GM19025 (cell line): ENCODE results near the gene KDM2A.
"Not testable (repeated sequence)": the region's sequence is repeated elsewhere in the genome, so short reads cannot be mapped to it uniquely, and the experiment has no call there.

Source experiments
- ATAC-seq: cut with Tn5 transposase; IDR thresholded peaks from one replicate; pipeline ENCODE4 v1.9.1; 2021; ENCODE audit warnings: mild to moderate bottlenecking, low read depth, moderate library complexity; ENCODE audit not compliant: unreplicated experiment

The KDM2A gene

GRCh38 chr11:67230406-67230805 is 111.3 kb downstream of the KDM2A start:
- ATAC-seq = no peak

- no peak for ATAC-seq
These were observed 111.8 kb downstream of the KDM2A start for GRCh38 chr11:67230886-67231285.

GRCh38 chr11:67233584-67234190 is 114.6 kb downstream of the KDM2A start:
- no peak for ATAC-seq

GRCh38 chr11:67234571-67234970 is 115.5 kb downstream of the KDM2A start:
- not testable (repeated sequence) for ATAC-seq

- no peak for ATAC-seq
These were observed 118.5 kb downstream of the KDM2A start for GRCh38 chr11:67237574-67237973.

GRCh38 chr11:67238894-67239782 is 120.1 kb downstream of the KDM2A start:
- ATAC-seq = no peak

- ATAC-seq = peak; percentile 78
These were observed 120.9 kb downstream of the KDM2A start for GRCh38 chr11:67239783-67240575.

- peak; percentile 25 for ATAC-seq
These were observed 121.7 kb downstream of the KDM2A start for GRCh38 chr11:67240576-67241389.

- ATAC-seq = no peak
These were observed 123.5 kb downstream of the KDM2A start for GRCh38 chr11:67242548-67242947.

- no peak for ATAC-seq
These were observed 124.0 kb downstream of the KDM2A start for GRCh38 chr11:67243051-67243450.

GRCh38 chr11:67245046-67245445 is 126.0 kb downstream of the KDM2A start:
- no peak for ATAC-seq

- no peak for ATAC-seq
These were observed 129.0 kb downstream of the KDM2A start for GRCh38 chr11:67247946-67248550.

GRCh38 chr11:67248653-67249052 is 129.6 kb downstream of the KDM2A start:
- ATAC-seq = no peak

- no peak for ATAC-seq
These were observed 131.3 kb downstream of the KDM2A start for GRCh38 chr11:67250059-67251043.

GRCh38 chr11:67251841-67252240 is 132.8 kb downstream of the KDM2A start:
- no peak for ATAC-seq

- ATAC-seq = no peak
These were observed 133.8 kb downstream of the KDM2A start for GRCh38 chr11:67252831-67253239.

- ATAC-seq = no peak
These were observed 135.0 kb downstream of the KDM2A start for GRCh38 chr11:67253872-67254624.

- no peak for ATAC-seq
These were observed 135.7 kb downstream of the KDM2A start for GRCh38 chr11:67254798-67255197.
